ENCODE data around the gene ACOT7.

DNA sequence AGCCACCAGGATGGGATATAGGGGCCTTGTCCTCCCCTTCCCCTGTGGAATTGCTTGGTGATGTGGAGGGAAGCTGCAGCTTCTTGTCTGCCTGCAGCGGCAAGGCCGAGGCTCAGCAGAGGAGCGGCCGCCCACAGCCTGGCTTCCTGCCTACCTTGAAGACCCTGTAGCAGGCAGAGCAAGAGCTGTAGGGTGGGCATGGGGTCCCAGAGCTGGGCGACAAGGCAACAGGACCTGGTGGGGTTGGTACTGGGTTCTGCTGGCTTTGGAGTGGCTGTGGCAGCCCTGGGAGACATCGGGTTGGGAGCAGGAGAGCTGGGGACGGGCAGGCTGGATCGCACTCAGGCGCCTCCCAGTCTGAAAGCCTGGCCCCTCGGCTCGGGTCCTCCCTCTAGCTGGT is 126.9 kb downstream of the ACOT7 start:
- TF ChIP-seq, protein P1, sequence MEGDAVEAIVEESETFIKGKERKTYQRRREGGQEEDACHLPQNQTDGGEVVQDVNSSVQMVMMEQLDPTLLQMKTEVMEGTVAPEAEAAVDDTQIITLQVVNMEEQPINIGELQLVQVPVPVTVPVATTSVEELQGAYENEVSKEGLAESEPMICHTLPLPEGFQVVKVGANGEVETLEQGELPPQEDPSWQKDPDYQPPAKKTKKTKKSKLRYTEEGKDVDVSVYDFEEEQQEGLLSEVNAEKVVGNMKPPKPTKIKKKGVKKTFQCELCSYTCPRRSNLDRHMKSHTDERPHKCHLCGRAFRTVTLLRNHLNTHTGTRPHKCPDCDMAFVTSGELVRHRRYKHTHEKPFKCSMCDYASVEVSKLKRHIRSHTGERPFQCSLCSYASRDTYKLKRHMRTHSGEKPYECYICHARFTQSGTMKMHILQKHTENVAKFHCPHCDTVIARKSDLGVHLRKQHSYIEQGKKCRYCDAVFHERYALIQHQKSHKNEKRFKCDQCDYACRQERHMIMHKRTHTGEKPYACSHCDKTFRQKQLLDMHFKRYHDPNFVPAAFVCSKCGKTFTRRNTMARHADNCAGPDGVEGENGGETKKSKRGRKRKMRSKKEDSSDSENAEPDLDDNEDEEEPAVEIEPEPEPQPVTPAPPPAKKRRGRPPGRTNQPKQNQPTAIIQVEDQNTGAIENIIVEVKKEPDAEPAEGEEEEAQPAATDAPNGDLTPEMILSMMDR (IDR thresholded peaks at IDR 0.05) = no peak
- no peak for TF ChIP-seq POLR2A (IDR thresholded peaks at IDR 0.05)
